ENCODE data around the gene DNAH2.

The DNAH2 gene

GRCh38 chr17:7727886-7728285, 10.3 kb downstream of the DNAH2 start:
- no peak for DNase-seq

DNA sequence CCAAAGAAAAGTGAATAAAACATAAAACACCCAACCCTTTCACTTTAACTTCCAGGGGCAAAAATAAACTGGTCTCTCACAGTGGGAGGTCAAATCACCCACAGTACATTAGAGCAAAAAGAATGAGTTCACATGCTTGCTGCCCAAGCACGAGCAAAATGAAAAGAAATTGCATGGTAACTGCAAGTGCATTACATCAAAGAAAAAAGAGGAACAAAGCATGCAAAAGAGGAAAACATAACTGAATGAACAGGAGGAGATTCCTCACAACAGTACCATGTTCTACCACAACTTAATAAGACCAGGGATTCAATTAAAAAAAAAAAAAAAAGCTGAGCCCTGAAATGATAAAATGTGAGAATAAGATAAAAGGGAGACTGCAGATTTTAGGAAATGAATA, 12.3 kb downstream of the DNAH2 start:
- peak; percentile 77 for DNase-seq

- no peak for DNase-seq
These were observed 15.5 kb downstream of the DNAH2 start for GRCh38 chr17:7732981-7733539.

GRCh38 chr17:7737601-7738000, 20.1 kb downstream of the DNAH2 start:
- DNase-seq = no peak

GRCh38 chr17:7739746-7740145, 22.2 kb downstream of the DNAH2 start:
- no peak for DNase-seq

DNA sequence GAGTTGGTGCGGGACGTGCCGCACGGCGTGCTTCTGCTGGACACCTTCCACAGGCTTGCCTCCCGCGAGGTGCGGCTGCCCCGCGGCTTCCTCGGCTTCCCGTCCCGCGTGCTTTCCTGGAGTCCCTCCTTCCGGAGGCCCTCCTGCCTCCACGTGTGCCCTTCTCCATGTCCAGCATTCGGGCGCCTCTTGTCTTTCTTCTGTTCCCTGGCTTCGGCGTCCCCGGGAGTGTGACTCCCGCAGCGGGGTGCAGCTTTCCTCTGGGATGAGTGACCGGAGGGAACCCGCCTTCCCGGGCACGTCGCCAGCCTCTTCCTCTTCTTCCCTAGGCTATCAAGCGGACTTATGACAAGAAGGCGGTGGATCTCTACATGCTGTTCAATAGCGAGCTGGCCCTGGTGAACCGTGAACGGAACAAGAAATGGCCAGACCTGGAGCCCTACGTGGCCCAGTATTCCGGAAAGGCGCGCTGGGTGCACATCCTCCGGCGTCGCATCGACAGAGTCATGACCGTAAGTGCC, 23.0 kb downstream of the DNAH2 start:
- peak; percentile 82 for DNase-seq

DNA sequence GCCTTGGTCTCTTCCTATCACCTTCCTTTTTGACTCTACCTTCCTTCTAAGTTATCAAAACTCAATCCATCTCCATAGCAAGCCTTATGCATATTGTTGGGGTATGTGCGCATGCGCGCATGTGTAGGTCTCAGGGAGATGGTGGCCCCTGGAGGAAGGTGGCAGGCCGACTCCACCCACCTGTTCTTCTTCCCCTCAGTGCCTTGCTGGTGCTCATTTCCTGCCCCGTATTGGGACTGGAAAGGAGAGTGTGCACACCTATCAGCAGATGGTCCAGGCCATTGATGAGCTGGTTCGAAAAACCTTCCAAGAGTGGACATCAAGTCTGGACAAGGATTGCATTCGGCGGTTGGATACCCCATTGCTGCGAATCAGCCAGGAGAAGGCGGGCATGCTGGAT, 25.2 kb downstream of the DNAH2 start:
- DNase-seq = no peak

DNA sequence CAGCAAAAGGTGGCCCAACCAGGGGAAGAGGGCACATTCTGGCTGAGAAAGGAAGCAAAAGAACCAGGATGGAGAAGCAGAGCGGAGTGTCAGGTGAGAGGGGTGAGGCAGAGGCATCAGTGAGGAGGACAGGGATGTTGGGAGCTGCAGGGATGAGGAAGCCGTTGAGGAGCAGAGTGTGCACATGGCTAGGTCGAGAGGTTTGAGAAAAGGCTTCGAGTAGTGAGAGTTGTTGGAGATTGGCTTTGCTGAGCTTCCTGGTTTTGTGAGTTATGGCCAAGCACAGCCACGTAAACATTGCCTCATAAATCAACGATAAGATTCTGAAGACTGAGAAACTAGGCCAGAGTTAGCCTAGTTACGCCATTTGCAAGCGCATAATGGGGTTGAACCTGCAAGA, 26.9 kb downstream of the DNAH2 start:
- no peak for DNase-seq

- DNase-seq = no peak
These were observed 28.4 kb downstream of the DNAH2 start for GRCh38 chr17:7745748-7746470.

DNA sequence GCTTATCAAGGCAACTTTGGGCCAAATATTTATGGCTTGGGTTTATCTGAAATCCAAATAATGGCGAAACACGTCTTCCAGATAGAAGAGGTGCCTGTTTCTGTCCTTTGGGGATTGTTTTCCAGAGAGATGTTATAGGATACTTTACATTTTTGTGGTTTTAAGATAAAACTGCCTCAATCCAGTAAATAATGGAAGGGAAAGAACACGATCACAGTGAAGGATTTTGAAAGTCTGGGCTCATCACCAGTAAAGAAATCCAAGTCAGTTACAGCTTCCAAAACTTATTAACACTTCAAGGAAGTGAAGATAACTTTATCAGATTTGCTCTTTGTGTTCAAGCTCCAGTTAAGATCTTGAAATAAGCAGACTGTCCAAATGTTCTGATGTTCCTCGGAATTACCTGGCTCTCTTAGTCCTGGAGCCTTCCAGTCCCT, 30.1 kb downstream of the DNAH2 start:
- no peak for DNase-seq

GRCh38 chr17:7748076-7748775, 30.7 kb downstream of the DNAH2 start:
- DNase-seq = no peak

DNA sequence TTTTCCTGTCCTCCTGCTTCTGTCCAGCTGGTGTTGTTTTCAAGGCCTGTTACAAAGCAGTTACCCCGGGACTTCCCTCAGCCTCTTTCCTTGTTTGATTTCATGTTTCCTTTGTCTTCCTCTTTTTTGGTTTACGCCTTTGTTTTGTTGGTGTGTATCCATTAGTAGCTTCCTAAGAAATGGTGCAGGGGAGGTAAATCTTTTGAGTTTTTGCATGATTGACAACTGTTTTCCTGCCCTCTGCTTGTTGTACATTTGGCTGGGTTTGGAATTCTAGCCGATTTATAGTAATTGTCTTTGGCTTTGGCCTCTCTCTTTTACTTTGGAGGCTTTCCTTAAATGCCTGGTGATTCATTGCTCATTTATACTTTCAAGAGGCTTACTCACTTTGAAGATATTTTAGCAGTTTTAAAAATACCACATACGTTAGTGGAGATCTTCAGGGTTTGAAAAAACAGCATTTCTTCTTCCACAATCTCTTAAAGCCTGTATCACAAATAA, 32.8 kb downstream of the DNAH2 start:
- DNase-seq = no peak

DNA sequence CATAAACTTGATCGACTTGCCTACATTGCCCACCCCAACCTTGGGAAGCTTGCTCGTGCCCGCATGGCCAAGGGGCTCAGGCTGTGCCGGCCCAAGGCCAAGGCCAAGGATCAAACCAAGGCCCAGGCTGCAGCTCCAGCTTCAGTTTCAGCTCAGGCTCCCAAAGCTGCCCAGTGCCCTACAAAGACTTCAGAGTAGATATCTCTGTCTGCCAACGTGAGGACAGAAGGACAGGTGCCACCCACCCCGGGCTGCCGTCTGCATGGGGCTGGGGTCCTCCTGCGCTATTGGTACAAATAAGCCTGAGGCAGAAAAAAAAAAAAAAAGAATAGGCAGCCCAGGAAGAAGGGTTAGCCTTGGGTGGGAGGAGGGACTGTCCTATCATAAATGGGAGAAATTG, 37.1 kb downstream of the DNAH2 start:
- DNase-seq = no peak

DNA sequence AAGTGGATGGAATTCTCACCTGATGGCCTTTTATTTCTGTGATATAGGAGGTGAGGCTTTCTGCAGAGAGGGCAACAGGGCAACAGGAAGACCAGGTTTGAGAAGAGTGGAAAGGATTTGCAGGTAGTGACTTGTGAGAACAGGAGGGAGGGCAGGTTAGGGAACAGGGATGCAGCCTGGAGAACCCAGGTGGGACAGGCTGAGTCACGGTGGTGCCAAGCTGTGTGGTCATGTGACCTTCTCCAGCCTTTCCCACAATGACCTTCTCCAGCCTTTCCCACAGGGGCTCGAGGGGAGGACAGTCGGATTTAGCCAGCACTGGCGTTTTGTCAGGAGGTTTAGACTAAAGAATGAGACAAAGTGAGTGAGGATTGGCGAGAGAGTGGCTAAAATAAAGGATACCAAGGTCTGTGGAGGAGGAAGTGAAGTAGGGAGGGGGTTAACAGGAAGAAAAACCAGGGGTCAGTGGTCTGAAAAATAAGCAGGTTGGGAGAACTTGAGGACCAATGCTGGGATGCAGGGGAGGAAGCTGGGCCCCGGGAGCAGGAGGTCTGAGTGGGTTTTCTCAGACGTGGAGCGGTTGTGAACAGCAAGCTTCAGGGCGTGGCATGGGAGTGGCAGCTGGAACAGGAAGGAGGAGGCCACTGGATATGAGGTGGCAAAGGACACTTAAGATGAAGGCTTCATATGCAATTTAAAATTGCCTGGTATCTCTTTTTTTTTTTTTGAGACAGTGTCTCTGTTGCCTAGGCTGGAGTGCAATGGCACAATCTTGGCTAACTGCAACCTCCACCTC, 37.7 kb downstream of the DNAH2 start:
- DNase-seq = no peak

GRCh38 chr17:7756968-7757367, 39.4 kb downstream of the DNAH2 start:
- DNase-seq = no peak

- no peak for DNase-seq
These were observed 46.4 kb downstream of the DNAH2 start for GRCh38 chr17:7763919-7764318.

DNA sequence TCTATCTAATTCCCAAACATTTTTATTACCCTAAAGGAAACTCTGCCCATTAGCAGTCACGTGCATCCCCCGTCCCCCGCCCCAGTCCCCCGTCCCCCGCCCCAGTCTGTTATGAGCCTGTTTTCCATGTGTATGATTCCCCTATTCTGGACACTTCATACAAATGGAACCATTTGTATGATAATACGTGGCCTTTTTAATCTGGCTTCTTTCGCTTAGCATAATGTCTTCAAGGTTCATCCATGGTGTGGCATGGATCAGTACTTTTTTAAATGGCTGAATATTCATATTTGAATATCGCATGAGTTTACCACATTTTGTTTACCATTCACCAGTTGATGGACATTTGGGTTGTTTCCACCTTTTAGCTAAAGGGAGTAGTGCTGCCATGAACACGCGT, 49.5 kb downstream of the DNAH2 start:
- no peak for DNase-seq

DNA sequence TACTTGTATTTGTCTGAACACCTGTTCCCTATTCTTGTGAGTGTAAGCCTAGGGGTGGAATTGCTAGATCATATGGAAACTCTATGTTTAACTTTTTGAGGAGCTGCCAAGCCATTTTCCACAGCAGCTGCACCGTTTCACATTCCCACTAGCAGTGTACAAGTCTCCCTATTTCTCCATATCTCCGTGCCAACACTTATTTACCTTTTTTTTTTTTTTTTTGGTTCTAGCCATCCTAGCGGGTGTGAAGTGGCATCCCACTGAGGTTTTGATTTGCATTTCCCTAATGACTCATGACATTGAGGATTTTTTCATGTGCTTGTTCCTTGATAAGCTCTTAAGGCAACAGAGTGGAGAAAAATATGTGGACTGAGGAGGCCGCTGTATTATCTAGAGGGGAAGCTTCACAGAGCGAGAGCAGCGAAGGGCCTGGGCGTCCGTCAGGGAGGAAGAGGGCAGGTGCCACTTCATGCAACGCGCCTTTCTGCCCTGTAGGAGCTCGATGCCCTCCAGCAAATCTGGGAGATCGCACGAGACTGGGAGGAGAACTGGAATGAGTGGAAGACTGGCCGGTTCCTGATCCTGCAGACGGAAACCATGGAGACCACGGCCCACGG, 50.0 kb downstream of the DNAH2 start:
- DNase-seq = peak; percentile 2

GRCh38 chr17:7769854-7770253, 52.3 kb downstream of the DNAH2 start:
- DNase-seq = no peak

- DNase-seq = no peak
These were observed 56.5 kb downstream of the DNAH2 start for GRCh38 chr17:7774055-7774521.

DNA sequence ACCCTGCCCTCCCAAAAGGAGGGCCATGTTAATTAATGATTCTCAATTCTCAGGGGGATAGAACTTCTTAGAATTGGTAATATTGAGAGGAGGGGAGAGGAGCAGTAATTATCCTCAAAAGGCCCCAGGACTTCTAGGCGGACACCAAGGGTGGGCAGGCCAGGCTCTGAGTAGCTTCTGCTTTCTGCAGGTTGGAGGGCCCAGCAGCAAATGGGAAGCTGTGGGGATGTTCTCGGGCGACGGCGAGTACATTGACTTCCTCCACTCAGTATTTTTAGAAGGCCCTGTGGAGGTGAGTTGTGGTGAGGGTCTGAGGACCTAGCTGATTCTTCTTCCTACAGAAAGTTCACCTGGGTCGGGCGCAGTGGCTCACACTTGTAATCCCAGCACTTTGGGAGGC, 57.5 kb downstream of the DNAH2 start:
- DNase-seq = no peak

- DNase-seq = no peak
These were observed 59.5 kb downstream of the DNAH2 start for GRCh38 chr17:7777017-7777416.
